HK-2 (cell line): ENCODE measurements around the gene LAMP1.
"Not testable (repeated sequence)": the region's sequence is repeated elsewhere in the genome, so short reads cannot be mapped to it uniquely, and the experiment has no call there.

Experiments used
- DNase-seq: peaks from one replicate; pipeline ENCODE4 v3.0.0-alpha.2; 2018; ENCODE audit not compliant: unreplicated experiment

LAMP1 gene, protein sequence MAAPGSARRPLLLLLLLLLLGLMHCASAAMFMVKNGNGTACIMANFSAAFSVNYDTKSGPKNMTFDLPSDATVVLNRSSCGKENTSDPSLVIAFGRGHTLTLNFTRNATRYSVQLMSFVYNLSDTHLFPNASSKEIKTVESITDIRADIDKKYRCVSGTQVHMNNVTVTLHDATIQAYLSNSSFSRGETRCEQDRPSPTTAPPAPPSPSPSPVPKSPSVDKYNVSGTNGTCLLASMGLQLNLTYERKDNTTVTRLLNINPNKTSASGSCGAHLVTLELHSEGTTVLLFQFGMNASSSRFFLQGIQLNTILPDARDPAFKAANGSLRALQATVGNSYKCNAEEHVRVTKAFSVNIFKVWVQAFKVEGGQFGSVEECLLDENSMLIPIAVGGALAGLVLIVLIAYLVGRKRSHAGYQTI

GRCh38 chr13:113296823-113297369 is at the start of gene LAMP1:
Gene LAMP1 (plus strand): TSS chr13:113297239. CDS start chr13:113297435, 196 bp downstream.
- DNase-seq, result peak; percentile 95

- DNase-seq, result no peak
Observed at GRCh38 chr13:113252516-113253095, 44.4 kb upstream of the LAMP1 start.

- DNase-seq, result not testable (repeated sequence)
Observed at GRCh38 chr13:113257908-113258307, 39.1 kb upstream of the LAMP1 start.

DNA sequence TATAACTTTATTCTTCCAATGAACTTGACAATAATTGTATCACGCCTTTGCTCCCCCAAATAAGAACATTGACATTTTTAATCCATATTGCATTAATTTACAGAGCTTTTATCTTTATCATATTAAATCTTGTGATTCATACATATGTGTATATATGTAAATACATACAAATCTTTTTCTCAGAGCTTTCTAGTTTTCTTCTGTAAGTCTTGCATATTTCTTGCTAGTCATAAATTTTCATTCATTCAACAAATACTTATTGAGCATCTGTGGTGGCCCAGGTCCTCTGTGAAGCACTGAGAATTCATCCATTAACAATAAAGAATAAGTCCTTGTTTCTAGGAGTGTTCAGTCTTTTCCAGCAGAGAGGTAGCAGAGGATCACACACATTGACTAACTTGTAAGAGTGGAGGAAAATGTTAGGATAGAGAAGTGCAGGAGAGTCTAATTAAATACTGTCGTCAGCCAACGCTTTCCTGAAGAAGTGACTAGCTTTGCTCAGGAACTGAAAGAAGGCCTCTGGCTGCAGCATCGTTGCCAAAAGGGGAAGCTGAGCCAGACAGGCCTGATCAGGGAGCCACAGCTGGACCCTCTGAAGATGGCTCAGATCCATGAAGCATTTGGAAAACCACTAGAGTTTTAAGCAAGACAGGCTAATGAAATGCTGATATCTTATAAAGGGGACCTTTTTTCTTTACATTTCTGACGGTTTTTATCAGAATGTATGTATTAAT is 38.6 kb upstream of the LAMP1 start:
- no peak for DNase-seq

GRCh38 chr13:113260996-113261395 is 36.0 kb upstream of the LAMP1 start:
- DNase-seq, result no peak

DNA sequence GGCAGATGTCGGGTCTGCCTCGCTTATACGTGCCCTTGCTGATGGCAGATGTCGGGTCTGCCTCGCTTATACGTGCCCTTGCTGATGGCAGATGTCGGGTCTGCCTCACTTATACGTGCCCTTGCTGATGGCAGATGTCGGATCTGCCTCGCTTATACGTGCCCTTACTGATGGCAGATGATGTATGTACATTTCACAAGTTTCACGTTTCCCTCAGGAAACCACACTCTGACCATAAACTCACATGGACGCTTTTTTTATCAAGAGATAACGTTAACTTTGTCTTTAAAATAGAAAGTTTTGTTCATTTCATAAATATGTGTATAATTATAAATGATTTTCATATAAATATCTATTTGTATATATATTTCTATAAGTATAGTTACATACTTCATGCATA is 34.0 kb upstream of the LAMP1 start:
- DNase-seq, result not testable (repeated sequence)

GRCh38 chr13:113267642-113268405 is 29.2 kb upstream of the LAMP1 start:
- no peak for DNase-seq

GRCh38 chr13:113272031-113272430 is 25.0 kb upstream of the LAMP1 start:
- DNase-seq, result no peak

- no peak for DNase-seq
Observed at GRCh38 chr13:113272701-113273181, 24.3 kb upstream of the LAMP1 start.

GRCh38 chr13:113273321-113273720 is 23.7 kb upstream of the LAMP1 start:
- no peak for DNase-seq

- peak; percentile 54 for DNase-seq
Observed at GRCh38 chr13:113273851-113274590, 23.0 kb upstream of the LAMP1 start.

DNA sequence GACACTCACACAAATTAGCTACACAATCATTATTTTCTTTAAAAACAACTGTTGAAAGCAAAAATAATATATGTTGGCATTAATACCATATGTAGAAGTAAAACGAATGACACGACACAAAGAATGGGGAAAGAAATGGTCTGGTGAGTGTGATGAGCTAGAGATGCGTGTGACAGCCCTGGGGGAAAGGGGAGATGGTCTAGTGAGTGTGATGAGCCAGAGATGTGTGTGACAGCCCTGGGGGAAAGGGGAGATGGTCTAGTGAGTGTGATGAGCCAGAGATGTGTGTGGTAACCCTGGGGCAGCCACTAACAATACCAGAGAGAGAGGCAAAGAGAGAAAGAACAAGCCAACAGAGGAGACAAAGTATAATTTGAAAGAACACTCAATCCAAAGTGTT is 22.3 kb upstream of the LAMP1 start:
- DNase-seq, result no peak

GRCh38 chr13:113275387-113275786 is 21.7 kb upstream of the LAMP1 start:
- peak; percentile 65 for DNase-seq

DNA sequence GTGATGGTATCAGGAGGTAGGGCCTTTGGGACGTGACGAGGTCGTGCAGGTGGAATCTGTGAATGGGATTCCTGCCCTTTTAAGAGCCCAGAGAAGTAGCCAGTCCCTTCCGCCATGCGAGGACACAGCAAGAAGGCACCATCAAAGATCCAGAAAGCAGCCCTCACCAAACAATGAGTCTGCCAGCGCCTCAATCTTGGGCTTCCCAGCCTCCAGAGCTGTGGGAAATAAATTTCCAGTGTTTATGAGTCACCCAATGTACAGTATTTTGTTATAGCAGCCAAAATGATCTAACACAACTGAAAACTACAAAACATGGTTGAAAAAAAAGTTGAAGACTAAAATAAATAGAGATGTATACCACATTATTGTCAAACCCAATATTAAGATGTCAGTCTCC is 16.9 kb upstream of the LAMP1 start:
- DNase-seq, result no peak

DNA sequence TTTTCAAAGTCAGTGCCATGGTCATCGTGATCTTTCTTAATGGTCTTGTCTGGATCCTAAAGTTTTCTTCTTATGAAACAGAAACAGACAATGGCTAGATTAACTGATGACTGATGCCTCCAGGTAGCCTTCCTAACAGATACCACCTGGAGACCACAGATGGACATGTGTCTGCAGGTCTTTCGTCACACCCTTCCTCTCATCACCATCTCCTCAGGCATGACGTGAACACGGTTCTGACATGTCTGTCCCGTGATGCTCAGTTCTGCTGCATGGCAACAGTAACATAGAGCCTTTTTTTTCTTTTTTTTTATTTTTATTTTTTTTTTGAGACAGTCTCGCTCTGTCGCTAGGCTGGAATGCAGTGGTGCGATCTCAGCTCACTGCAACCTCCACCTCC is 13.1 kb upstream of the LAMP1 start:
- DNase-seq, result no peak

GRCh38 chr13:113288880-113289279 is 8.2 kb upstream of the LAMP1 start:
- no peak for DNase-seq

DNA sequence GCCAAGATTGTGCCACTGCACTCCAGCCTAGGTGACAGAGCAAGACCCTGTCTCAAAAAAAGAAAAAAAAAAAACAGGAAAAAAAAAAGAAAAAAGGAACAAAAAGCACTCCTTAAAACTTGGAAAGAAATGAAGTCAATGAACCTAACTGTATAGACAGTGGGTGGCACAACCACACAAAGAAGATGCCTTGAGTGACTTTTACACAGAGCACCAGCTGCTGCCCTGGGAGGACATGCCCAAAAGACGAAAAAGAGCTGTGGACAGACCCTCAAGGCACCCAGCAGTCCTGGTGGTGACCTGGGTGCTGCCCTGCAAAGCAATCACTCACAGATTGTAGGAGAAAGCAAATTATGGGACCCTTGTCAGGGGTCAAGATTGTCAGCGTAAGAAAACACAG is 5.9 kb upstream of the LAMP1 start:
- DNase-seq, result no peak

DNA sequence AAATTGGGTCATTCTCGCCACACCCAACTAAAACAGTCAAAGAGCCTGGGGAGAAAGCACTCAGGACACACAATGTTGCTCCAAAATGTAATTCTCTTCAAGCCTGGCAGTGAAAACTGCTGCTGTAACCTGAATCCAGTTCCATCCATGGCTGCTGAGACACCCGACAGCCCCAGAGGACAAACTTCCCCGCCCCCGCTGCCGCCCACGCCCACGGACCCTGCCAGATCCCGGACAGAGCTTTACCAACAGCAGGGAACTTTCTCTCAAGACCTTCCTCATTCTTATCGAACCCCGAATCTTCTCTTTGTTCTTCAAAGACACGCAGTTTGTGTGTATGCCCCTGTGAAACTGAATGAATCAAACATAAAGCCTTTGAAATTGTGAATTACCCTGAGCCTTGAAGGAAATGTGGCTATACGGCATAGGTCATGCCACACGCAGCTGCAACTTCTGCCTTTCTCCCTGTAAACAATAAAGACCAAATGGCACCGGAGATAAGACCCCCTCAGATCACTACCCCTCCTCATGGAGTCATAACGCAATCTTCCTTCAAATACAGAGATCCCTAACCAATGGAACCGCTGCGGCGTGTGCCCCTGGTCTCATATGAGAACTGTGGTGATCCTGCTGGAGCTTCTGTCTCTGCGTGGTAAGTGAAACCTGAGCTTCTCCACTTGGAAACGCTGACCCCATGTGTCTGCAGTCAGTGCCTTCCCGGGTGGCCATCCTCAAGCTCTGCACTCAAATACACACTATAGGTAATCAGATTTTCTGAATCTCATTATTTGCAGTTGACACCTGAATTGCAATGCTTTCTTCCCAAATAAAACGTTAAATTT is 4.8 kb upstream of the LAMP1 start:
- no peak for DNase-seq

DNA sequence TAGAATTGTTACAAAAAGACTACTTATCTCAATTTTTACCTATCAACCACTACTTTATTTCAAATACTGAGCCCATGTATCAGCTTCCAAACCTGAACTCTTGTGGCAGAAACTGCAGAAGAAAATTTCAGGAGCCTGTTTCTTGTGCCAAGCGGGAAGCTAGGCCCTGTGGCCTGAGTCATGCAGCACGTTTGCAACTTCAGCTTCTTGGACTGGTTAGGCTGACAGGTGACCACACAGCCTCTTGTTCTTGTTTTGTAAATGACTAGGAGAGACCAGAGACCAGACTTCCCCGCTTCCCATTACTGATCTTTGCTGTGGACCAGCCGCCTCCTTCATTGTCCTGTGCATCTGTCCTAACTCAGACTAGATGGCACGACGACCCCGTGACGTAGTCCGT is 3.4 kb upstream of the LAMP1 start:
- no peak for DNase-seq

- no peak for DNase-seq
Observed at GRCh38 chr13:113295776-113296175, 1.3 kb upstream of the LAMP1 start.
